ENCODE results near the gene SERPINB1. TPM values are rescaled to one million over a fixed set of nuclear protein-coding genes. Genes with fewer than 3 reads are reported as not detected.
"Not testable (repeated sequence)": the region's sequence is repeated elsewhere in the genome, so short reads cannot be mapped to it uniquely, and the experiment has no call there.

SERPINB1 gene
- total and polyA plus RNA-seq, 2 donors from 2014 or later = 37.4 to 86.4 TPM

DNA sequence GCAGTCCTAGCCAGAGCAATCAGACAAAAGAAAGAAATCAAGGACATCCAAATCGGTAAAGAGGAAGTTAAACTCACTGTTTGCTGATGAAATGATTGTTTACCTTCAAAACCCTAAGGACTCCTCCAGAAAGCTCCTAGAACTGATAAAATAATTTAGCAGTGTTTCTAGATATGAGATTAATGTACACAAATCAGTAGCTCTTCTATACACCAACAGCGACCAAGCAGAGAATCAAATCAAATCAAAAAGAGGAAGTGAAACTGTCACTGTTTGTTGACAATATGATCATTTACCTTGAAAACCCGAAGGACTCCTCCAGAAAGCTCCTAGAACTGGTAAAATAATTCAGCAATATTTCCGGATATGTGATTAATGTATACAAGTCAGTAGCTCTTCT lies 39.8 kb upstream of the SERPINB1 start:
- H3K36me3 ChIP-seq (ENCODE audit: control insufficient read depth in 2 of 3, insufficient read depth in 3 of 3, low read length in 3 of 3) = no peaks in the 10 kb centered on the region
- H3K4me3 ChIP-seq (ENCODE audit: low read length in 3 of 3) = no peak overlapping the region
- FAIRE-seq (no peak), DNase-seq (no peak)
- no peaks in the 10 kb centered on the region for H3K27me3 ChIP-seq (ENCODE audit: control insufficient read depth, insufficient read depth, low read length)
- H3K27ac ChIP-seq (ENCODE audit: low read depth in 2 of 2, low read length in 2 of 2) = no peak overlapping the region
- TF ChIP-seq, protein P1, sequence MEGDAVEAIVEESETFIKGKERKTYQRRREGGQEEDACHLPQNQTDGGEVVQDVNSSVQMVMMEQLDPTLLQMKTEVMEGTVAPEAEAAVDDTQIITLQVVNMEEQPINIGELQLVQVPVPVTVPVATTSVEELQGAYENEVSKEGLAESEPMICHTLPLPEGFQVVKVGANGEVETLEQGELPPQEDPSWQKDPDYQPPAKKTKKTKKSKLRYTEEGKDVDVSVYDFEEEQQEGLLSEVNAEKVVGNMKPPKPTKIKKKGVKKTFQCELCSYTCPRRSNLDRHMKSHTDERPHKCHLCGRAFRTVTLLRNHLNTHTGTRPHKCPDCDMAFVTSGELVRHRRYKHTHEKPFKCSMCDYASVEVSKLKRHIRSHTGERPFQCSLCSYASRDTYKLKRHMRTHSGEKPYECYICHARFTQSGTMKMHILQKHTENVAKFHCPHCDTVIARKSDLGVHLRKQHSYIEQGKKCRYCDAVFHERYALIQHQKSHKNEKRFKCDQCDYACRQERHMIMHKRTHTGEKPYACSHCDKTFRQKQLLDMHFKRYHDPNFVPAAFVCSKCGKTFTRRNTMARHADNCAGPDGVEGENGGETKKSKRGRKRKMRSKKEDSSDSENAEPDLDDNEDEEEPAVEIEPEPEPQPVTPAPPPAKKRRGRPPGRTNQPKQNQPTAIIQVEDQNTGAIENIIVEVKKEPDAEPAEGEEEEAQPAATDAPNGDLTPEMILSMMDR (IDR thresholded peaks at IDR 0.05; ENCODE audit: borderline replicate concordance, extremely low read depth, insufficient read depth) = no peak
- H3K9ac ChIP-seq (ENCODE audit: low read length in 3 of 3) = no peak overlapping the region
- intact Hi-C loops (cut with DNase I) = no loop called here
- no peaks in the 10 kb centered on the region for H3K9me3 ChIP-seq (ENCODE audit: control insufficient read depth in 2 of 3, insufficient read depth in 1 of 3, low read length in 3 of 3)
- peaks cover 0 to 7% (median 5%) of the 10 kb centered on the region in 3 donors for H3K4me1 ChIP-seq (ENCODE audit: control insufficient read depth in 2 of 3, insufficient read depth in 2 of 3, low read depth in 1 of 3, low read length in 3 of 3)

DNA sequence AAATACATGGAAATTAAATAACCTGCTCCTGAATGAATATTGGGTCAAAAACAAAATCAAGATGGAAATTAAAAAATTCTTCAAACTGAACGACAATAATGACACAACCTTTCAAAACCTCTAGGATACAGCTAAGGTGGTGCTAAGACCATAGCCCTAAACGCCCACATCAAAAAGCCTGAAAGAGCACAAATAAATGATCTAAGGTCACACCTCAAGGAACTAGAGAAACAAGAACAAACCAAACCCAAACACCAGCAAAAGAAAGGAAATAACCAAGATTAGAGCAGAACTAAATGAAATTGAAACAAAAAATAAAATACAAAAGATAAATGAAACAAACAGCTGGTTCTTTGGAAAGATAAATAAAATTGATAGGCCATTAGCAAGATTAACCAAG lies 38.5 kb upstream of the SERPINB1 start:
- H3K4me3 ChIP-seq (ENCODE audit: low read length in 3 of 3); H3K27ac ChIP-seq (ENCODE audit: low read depth in 2 of 2, low read length in 2 of 2); H3K9ac ChIP-seq (ENCODE audit: low read length in 3 of 3); H3K27me3 ChIP-seq (ENCODE audit: control insufficient read depth, insufficient read depth, low read length); H3K9me3 ChIP-seq (ENCODE audit: control insufficient read depth in 2 of 3, insufficient read depth in 1 of 3, low read length in 3 of 3); H3K36me3 ChIP-seq (ENCODE audit: control insufficient read depth in 2 of 3, insufficient read depth in 3 of 3, low read length in 3 of 3); FAIRE-seq; intact Hi-C loops (cut with DNase I); DNase-seq: not testable (repeated sequence)
- peaks cover 0 to 12% (median 8%) of the 10 kb centered on the region in 3 donors for H3K4me1 ChIP-seq (ENCODE audit: control insufficient read depth in 2 of 3, insufficient read depth in 2 of 3, low read depth in 1 of 3, low read length in 3 of 3)

DNA sequence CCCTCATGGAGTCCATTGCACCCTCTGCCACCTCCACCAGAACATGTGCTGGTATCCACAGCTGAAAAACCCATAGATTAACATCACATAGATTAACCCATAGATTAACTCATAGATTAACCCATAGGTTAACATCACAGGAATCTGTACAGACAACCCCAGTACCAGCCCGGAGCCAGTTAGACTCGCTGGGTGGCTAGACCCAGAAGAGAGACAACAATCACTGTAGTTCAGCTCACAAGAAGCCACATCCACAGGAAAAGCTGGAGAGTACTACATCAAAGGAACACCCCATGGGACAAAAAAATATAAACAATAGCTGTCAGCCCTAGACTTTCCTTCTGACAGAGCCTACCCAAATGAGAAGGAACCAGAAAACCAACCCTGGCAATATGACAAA lies 36.3 kb upstream of the SERPINB1 start:
- TF ChIP-seq, protein P1 (IDR thresholded peaks at IDR 0.05; ENCODE audit: borderline replicate concordance, extremely low read depth, insufficient read depth) = no peak
- H3K9ac ChIP-seq (ENCODE audit: low read length in 3 of 3) = no peak overlapping the region
- intact Hi-C loops (cut with DNase I) = no loop called here
- H3K27ac ChIP-seq (ENCODE audit: low read depth in 2 of 2, low read length in 2 of 2) = peak overlapping the region in 1 of 2 donors; percentile 34
- no peak overlapping the region for H3K4me3 ChIP-seq (ENCODE audit: low read length in 3 of 3)
- no peaks in the 10 kb centered on the region for H3K9me3 ChIP-seq (ENCODE audit: control insufficient read depth in 2 of 3, insufficient read depth in 1 of 3, low read length in 3 of 3)
- no peaks in the 10 kb centered on the region for H3K36me3 ChIP-seq (ENCODE audit: control insufficient read depth in 2 of 3, insufficient read depth in 3 of 3, low read length in 3 of 3)
- peaks cover 0 to 20% (median 8%) of the 10 kb centered on the region in 3 donors for H3K4me1 ChIP-seq (ENCODE audit: control insufficient read depth in 2 of 3, insufficient read depth in 2 of 3, low read depth in 1 of 3, low read length in 3 of 3)
- DNase-seq (no peak), FAIRE-seq (no peak)
- no peaks in the 10 kb centered on the region for H3K27me3 ChIP-seq (ENCODE audit: control insufficient read depth, insufficient read depth, low read length)

DNA sequence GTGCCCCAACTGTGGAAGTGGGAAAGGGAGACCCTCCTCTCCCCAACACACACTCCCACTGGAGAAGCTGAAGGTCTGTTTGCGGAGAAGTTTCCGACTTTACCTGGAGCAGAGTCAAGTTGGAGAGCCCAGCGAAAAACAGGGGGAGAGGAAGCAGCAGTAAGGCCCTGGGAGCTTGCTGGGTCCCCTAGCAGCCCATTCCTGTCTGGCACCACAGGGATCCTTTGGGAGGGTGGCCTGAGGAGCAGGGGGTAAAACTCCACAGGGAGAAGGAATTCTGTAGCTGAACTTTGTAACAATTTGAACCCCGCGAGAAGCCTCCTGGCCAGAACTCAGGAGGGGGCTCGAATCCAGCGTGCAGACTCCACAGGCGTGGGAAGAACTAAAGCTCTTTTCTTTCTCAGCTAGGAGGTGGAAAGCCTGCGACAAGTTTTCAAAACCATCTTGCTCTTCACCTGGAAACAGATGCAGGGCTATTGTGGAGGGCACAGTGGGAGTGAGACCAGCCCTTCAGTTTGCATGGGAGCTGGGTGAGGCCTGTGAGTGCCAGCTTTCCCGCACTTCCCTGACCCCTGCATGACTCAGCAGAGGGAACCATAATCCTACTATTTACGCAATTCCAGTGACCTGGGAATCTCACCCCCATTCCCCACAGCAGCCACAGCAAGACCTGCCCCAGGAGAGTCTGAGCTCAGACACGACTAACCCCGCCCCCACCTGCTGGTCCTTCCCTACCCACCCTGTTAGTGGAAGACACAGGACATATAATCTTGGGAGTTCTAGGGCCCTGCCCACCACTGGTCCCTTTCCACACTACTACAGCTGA lies 35.6 kb upstream of the SERPINB1 start:
- H3K27me3 ChIP-seq (ENCODE audit: control insufficient read depth, insufficient read depth, low read length) = no peaks in the 10 kb centered on the region
- intact Hi-C loops (cut with DNase I) = no loop called here
- H3K27ac ChIP-seq (ENCODE audit: low read depth in 2 of 2, low read length in 2 of 2) = peak overlapping the region; percentile 68 to 93
- no peaks in the 10 kb centered on the region for H3K36me3 ChIP-seq (ENCODE audit: control insufficient read depth in 2 of 3, insufficient read depth in 3 of 3, low read length in 3 of 3)
- FAIRE-seq (no peak), DNase-seq (no peak)
- H3K4me3 ChIP-seq (ENCODE audit: low read length in 3 of 3) = peak overlapping the region in 1 of 3 donors; percentile 50
- no peaks in the 10 kb centered on the region for H3K9me3 ChIP-seq (ENCODE audit: control insufficient read depth in 2 of 3, insufficient read depth in 1 of 3, low read length in 3 of 3)
- TF ChIP-seq, protein P1 (IDR thresholded peaks at IDR 0.05; ENCODE audit: borderline replicate concordance, extremely low read depth, insufficient read depth) = no peak
- H3K9ac ChIP-seq (ENCODE audit: low read length in 3 of 3) = peak overlapping the region in 1 of 3 donors; percentile 47
- peaks cover 0 to 20% (median 8%) of the 10 kb centered on the region in 3 donors for H3K4me1 ChIP-seq (ENCODE audit: control insufficient read depth in 2 of 3, insufficient read depth in 2 of 3, low read depth in 1 of 3, low read length in 3 of 3)

Measured in kidney (tissue), 14 donors.